ENCODE results near the gene TMC8. TPM values are rescaled to one million over a fixed set of nuclear protein-coding genes. Genes with fewer than 3 reads are reported as not detected.

Gene TMC8
- total and polyA plus RNA-seq, 2 experiments from 2014 or later, result 1.2 to 1.3 TPM

DNA sequence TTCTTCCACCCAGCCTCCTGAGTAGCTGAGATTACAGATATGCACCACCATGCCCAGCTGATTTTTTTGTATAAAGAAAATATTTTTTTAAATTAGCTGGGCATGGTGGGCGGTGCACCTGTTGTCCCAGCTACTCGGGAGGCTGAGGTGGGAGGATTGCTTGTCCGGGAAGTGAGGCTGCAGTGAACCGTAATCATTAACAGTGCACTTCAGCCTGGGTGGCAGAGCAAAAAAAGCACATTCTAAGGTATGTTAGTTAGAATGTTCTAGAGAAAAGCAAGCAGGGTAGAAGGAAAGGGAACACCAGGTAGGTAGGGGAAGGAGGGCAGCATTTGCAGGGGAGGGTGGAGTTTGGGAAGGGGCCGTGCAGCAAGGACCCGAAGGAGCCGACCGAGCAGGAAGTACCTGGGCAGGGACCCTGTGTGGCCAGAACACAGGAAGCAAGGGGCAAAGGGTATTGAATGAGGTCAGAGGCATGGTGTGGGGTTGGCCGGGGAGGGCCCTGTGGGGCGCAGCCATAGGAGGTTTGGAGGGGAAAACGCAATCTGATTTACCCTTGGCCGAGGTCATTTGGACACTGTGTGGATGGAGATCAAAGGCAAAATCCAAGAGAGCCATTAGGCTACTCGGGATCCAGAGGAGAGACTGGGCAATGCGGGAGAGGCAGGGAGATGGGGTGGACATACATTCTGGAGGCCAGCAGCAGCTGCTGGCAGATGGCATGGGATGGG, 17.9 kb downstream of the TMC8 start:
- no peaks in the 10 kb centered on the region for H3K4me1 ChIP-seq (ENCODE audit: insufficient read depth)
- no peak overlapping the region for H3K27ac ChIP-seq (ENCODE audit: low read depth)
- H3K4me2 ChIP-seq, result no peak overlapping the region
- no peaks in the 10 kb centered on the region for H3K27me3 ChIP-seq (ENCODE audit: insufficient read depth)
- Mint-ChIP-seq H3K9me3 (no peaks in the 10 kb centered on the region; the same call in 2 of the 3 replicates), H3K27me3 (ENCODE audit: insufficient read depth, low read depth, poor library complexity) (peaks cover 2% of the 10 kb centered on the region), H3K4me1 (peaks cover 5% of the 10 kb centered on the region; the same call in 1 of the 3 replicates), H3K27ac (no peak overlapping the region), H3K4me3 (no peak overlapping the region), H3K36me3 (ENCODE audit: low read depth) (no peaks in the 10 kb centered on the region)
- no peak for TF ChIP-seq STAT1 (IDR thresholded peaks at IDR 0.05; ENCODE audit: unreplicated experiment)
- no peak for TF ChIP-seq ZNF331 (CRISPR knock-in tag; IDR thresholded peaks at IDR 0.05; ENCODE audit: low read depth)
- no peak for TF ChIP-seq ETS1 (IDR thresholded peaks at IDR 0.05)
- TF ChIP-seq ZNF114 (CRISPR knock-in tag; IDR thresholded peaks at IDR 0.05), result no peak
- TF ChIP-seq, protein P1, sequence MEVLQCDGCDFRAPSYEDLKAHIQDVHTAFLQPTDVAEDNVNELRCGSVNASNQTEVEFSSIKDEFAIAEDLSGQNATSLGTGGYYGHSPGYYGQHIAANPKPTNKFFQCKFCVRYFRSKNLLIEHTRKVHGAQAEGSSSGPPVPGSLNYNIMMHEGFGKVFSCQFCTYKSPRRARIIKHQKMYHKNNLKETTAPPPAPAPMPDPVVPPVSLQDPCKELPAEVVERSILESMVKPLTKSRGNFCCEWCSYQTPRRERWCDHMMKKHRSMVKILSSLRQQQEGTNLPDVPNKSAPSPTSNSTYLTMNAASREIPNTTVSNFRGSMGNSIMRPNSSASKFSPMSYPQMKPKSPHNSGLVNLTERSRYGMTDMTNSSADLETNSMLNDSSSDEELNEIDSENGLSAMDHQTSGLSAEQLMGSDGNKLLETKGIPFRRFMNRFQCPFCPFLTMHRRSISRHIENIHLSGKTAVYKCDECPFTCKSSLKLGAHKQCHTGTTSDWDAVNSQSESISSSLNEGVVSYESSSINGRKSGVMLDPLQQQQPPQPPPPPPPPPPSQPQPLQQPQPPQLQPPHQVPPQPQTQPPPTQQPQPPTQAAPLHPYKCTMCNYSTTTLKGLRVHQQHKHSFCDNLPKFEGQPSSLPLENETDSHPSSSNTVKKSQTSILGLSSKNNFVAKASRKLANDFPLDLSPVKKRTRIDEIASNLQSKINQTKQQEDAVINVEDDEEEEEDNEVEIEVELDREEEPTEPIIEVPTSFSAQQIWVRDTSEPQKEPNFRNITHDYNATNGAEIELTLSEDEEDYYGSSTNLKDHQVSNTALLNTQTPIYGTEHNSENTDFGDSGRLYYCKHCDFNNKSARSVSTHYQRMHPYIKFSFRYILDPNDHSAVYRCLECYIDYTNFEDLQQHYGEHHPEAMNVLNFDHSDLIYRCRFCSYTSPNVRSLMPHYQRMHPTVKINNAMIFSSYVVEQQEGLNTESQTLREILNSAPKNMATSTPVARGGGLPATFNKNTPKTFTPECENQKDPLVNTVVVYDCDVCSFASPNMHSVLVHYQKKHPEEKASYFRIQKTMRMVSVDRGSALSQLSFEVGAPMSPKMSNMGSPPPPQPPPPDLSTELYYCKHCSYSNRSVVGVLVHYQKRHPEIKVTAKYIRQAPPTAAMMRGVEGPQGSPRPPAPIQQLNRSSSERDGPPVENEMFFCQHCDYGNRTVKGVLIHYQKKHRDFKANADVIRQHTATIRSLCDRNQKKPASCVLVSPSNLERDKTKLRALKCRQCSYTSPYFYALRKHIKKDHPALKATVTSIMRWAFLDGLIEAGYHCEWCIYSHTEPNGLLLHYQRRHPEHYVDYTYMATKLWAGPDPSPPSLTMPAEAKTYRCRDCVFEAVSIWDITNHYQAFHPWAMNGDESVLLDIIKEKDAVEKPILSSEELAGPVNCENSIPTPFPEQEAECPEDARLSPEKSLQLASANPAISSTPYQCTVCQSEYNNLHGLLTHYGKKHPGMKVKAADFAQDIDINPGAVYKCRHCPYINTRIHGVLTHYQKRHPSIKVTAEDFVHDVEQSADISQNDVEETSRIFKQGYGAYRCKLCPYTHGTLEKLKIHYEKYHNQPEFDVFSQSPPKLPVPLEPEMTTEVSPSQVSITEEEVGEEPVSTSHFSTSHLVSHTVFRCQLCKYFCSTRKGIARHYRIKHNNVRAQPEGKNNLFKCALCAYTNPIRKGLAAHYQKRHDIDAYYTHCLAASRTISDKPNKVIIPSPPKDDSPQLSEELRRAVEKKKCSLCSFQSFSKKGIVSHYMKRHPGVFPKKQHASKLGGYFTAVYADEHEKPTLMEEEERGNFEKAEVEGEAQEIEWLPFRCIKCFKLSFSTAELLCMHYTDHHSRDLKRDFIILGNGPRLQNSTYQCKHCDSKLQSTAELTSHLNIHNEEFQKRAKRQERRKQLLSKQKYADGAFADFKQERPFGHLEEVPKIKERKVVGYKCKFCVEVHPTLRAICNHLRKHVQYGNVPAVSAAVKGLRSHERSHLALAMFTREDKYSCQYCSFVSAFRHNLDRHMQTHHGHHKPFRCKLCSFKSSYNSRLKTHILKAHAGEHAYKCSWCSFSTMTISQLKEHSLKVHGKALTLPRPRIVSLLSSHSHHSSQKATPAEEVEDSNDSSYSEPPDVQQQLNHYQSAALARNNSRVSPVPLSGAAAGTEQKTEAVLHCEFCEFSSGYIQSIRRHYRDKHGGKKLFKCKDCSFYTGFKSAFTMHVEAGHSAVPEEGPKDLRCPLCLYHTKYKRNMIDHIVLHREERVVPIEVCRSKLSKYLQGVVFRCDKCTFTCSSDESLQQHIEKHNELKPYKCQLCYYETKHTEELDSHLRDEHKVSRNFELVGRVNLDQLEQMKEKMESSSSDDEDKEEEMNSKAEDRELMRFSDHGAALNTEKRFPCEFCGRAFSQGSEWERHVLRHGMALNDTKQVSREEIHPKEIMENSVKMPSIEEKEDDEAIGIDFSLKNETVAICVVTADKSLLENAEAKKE (CRISPR knock-in tag; IDR thresholded peaks at IDR 0.05), result no peak
- TF ChIP-seq CREB1 (CRISPR knock-in tag; IDR thresholded peaks at IDR 0.05; ENCODE audit: low read depth), result no peak
- no peak for TF ChIP-seq EZH2 (IDR thresholded peaks at IDR 0.05; ENCODE audit: low read depth, unreplicated experiment)
- no peak for TF ChIP-seq EZH2phosphoT487 (IDR thresholded peaks at IDR 0.05; ENCODE audit: unreplicated experiment)
- no peak for TF ChIP-seq CTCF (conservative IDR thresholded peaks at IDR 0.05; ENCODE audit: low read depth in 2 of 2)
- TF ChIP-seq NANOG (IDR thresholded peaks at IDR 0.05; ENCODE audit: borderline replicate concordance), result no peak
- TF ChIP-seq, protein P2, sequence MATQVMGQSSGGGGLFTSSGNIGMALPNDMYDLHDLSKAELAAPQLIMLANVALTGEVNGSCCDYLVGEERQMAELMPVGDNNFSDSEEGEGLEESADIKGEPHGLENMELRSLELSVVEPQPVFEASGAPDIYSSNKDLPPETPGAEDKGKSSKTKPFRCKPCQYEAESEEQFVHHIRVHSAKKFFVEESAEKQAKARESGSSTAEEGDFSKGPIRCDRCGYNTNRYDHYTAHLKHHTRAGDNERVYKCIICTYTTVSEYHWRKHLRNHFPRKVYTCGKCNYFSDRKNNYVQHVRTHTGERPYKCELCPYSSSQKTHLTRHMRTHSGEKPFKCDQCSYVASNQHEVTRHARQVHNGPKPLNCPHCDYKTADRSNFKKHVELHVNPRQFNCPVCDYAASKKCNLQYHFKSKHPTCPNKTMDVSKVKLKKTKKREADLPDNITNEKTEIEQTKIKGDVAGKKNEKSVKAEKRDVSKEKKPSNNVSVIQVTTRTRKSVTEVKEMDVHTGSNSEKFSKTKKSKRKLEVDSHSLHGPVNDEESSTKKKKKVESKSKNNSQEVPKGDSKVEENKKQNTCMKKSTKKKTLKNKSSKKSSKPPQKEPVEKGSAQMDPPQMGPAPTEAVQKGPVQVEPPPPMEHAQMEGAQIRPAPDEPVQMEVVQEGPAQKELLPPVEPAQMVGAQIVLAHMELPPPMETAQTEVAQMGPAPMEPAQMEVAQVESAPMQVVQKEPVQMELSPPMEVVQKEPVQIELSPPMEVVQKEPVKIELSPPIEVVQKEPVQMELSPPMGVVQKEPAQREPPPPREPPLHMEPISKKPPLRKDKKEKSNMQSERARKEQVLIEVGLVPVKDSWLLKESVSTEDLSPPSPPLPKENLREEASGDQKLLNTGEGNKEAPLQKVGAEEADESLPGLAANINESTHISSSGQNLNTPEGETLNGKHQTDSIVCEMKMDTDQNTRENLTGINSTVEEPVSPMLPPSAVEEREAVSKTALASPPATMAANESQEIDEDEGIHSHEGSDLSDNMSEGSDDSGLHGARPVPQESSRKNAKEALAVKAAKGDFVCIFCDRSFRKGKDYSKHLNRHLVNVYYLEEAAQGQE (IDR thresholded peaks at IDR 0.05; ENCODE audit: unreplicated experiment), result no peak
- TF ChIP-seq JUNB (IDR thresholded peaks at IDR 0.05; ENCODE audit: unreplicated experiment), result no peak
- no peak for TF ChIP-seq POLR2AphosphoS5 (IDR thresholded peaks at IDR 0.05; ENCODE audit: low read depth)
- H3K4me3 ChIP-seq, result no peak overlapping the region
- ATAC-seq (no peak), DNase-seq (ENCODE audit: low spot score) (no peak)
- H3K36me3 ChIP-seq (ENCODE audit: insufficient read depth), result no peaks in the 10 kb centered on the region
- H3K9me2 ChIP-seq (ENCODE audit: insufficient read depth), result no peaks in the 10 kb centered on the region
- H3F3A ChIP-seq (replicated peaks; ENCODE audit: low read depth), result no peaks in the 10 kb centered on the region
- H3K79me2 ChIP-seq (replicated peaks; ENCODE audit: insufficient read depth), result no peaks in the 10 kb centered on the region
- H4K20me1 ChIP-seq (replicated peaks; ENCODE audit: insufficient read depth), result no peaks in the 10 kb centered on the region
- H2AFZ ChIP-seq, result 0 out of 2 replicates have a peak overlapping the region, but pooled peaks have one; percentile 18

All from GM23338 (cell line).